NOMO-1 treated with dmso at 0.1 percent for 144 hours (cell line): ENCODE results near the gene HOXB13.

Experiments used
- DNase-seq: peaks from one replicate; lab custom pipeline; 2025; ENCODE audit not compliant: unreplicated experiment; lab: John Stamatoyannopoulos, UW

HOXB13 gene

GRCh38 chr17:48748718-48749566, 20.4 kb upstream of the HOXB13 start:
- DNase-seq: no peak

GRCh38 chr17:48747445-48748363, 19.2 kb upstream of the HOXB13 start:
- no peak for DNase-seq

- no peak for DNase-seq
Measured at GRCh38 chr17:48746916-48747444, 18.4 kb upstream of the HOXB13 start.

GRCh38 chr17:48745381-48746275, 17.1 kb upstream of the HOXB13 start:
- DNase-seq: no peak

GRCh38 chr17:48740537-48740936, 12.0 kb upstream of the HOXB13 start:
- DNase-seq: no peak

- DNase-seq: no peak
Measured at GRCh38 chr17:48738803-48739526, 10.4 kb upstream of the HOXB13 start.

- no peak for DNase-seq
Measured at GRCh38 chr17:48738424-48738802, 9.9 kb upstream of the HOXB13 start.

- no peak for DNase-seq
Measured at GRCh38 chr17:48737330-48738043, 8.9 kb upstream of the HOXB13 start.

- no peak for DNase-seq
Measured at GRCh38 chr17:48735062-48735351, 6.5 kb upstream of the HOXB13 start.

- DNase-seq: no peak
Measured at GRCh38 chr17:48734333-48735061, 5.9 kb upstream of the HOXB13 start.

GRCh38 chr17:48733632-48734328, 5.2 kb upstream of the HOXB13 start:
- no peak for DNase-seq

GRCh38 chr17:48732688-48733629, 4.4 kb upstream of the HOXB13 start:
- no peak for DNase-seq

- DNase-seq: no peak
Measured at GRCh38 chr17:48731355-48731754, 2.8 kb upstream of the HOXB13 start.

- no peak for DNase-seq
Measured at GRCh38 chr17:48730240-48730550, 1.6 kb upstream of the HOXB13 start.

GRCh38 chr17:48729335-48730239, 1.0 kb upstream of the HOXB13 start:
- DNase-seq: no peak

- DNase-seq: no peak
Measured at GRCh38 chr17:48727415-48728175, 955 bp downstream of the HOXB13 start.
